Thyroid gland (tissue), 4 donors: Measurements from ENCODE around the gene FAM118A.

Experiments
- CTCF ChIP-seq, 6 experiments: fragments of 200-600 bp in 3 of 6; fragments of 450-650 bp in 3 of 6; sonication (generic) in 3 of 6; IDR thresholded peaks; one replicate each; pipeline ENCODE4 v1.5.1; 2016 to 2019; ENCODE audit warnings: antibody characterized with exemption in 6 of 6, mild to moderate bottlenecking in 2 of 6, inconsistent platforms in 1 of 6, moderate library complexity in 1 of 6
- POLR2A ChIP-seq, 2 donors: fragments of 450-650 bp; IDR thresholded peaks; one replicate each; pipeline ENCODE4 v1.6.1; 2017; ENCODE audit warnings: antibody characterized with exemption in 2 of 2, mild to moderate bottlenecking in 2 of 2, moderate library complexity in 1 of 2

DNA sequence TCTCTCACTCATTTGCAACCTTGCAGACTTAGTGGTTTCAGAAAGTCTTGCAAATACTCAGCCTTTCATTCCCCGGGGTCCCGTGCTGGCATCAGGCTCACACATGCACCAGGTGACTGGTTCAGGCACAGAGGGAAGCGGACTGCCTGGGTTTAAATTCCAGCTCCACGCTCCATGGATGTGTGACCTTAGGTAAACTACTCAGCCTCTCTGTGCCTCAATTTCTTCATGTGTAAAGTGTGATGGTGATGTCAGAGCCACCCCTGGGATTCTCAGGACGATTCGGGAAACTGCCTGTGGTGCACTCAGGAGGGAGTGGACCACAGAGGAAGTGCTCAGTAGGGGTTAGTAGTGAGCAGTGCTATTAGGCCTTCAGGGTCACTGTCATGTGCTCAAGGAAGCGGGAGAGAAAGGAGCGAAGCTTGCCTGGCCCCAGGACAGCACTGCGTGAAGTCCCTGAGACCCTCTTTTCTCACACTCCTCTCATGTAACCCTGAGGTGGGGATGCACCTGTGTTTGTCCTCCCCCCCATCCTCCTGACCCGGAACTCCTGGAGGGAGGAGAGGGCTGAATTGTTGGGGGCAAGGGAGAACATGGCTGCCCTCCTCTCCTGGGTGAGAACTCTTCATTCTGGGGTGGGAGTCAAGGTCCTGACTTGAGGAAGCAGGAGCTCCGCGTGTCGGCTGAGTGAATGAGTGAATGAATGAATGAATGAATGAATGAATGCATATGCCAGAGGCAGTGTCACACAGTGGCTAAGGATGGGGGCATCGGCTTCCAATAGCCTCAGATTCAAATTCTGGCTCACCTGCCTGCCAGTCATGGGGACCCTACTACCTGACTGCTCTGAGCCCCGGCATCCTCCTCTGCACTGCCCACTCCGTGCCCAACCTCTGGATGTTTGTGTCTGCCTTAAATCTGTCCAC, 39.4 kb upstream of the FAM118A start:
- TF ChIP-seq CTCF (IDR thresholded peaks at IDR 0.05): no peak
- TF ChIP-seq POLR2A (IDR thresholded peaks at IDR 0.05): no peak
